Embryonic facial prominence (tissue), 1 donor: ENCODE results near the gene PHLDB2.
A peak's percentile ranks its signal among the peaks of the same experiment; 100 is the strongest.
"Not testable (repeated sequence)": the region's sequence is repeated elsewhere in the genome, so short reads cannot be mapped to it uniquely, and the experiment has no call there.

ENCODE experiments used
- DNase-seq: peaks from one replicate; pipeline ENCODE4 v3.0.0-alpha.2; 2016; ENCODE audit errors: extremely low spot score

Gene PHLDB2

DNA sequence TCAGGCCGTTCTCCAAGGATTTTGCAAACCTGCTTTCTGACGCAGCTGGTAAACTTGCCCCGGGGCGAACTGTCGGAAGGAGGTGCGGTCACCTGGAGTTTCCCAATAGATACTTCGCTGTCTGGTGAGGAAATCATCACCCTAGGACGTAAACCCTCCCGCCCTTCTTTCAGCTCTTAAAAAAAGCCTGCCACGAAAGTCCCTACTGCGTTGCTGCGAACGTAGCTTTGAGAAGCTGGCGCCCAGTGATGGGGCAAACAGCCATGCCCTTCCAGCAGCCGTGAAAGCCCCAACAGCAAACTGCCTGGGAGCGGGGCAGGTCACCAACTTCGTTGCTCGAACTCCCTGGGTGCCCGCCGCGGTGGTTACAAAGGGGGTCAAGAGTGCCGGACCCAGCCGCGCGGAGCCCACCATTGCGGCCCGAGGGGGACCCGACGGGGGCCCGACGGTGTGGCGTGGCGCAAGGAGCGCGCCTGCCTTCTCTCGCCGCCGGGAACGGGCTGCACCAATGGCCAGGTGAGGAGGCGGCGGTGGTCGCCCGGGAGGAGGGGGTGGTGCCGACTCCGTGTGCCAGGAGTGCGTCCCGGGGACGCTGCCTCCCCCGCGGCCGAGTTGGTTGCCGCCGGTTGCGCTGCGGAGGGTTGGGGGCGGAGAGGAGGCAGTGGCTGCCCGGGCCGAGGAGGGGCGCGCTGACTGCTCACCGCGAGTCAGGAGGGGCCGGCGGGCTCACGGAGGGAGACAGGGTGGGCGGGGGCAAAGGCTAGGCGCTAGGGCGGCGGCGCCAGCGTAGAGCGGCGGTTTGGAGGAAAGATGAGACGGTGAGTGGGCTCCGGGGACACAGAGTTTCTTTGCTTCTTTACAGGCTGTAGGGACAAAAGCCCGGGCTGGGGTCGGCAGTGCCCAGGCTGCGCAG lies at the start of gene PHLDB2:
TSS of gene PHLDB2 (plus strand) at position 205 of the 913 bp plus-strand sequence. CDS start 24,813 bp downstream, outside the sequence.
- peak; percentile 76 for DNase-seq

GRCh38 chr3:111810909-111811308 lies 48.2 kb upstream of the PHLDB2 start:
- DNase-seq = no peak

DNA sequence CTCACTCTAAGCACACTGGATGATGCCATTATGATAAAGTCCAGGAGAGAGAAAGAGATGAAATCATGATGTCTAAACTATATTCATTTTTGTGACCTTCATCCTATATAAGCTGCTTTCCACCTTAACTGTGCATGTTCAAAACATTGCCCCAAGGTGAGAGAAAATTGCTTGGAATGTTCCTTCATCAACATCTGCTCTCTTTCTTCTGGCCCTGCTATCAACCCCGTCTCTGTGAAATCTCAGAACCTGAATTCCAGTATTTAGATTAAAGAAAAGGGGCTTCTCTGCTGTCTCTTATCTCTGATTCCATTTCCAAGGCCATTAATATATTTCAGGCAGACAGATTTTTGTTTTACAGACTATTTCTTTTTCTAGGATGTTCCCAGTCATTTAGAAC lies 47.3 kb upstream of the PHLDB2 start:
- no peak for DNase-seq

- no peak for DNase-seq
Measured at GRCh38 chr3:111812701-111813100, 46.4 kb upstream of the PHLDB2 start.

DNA sequence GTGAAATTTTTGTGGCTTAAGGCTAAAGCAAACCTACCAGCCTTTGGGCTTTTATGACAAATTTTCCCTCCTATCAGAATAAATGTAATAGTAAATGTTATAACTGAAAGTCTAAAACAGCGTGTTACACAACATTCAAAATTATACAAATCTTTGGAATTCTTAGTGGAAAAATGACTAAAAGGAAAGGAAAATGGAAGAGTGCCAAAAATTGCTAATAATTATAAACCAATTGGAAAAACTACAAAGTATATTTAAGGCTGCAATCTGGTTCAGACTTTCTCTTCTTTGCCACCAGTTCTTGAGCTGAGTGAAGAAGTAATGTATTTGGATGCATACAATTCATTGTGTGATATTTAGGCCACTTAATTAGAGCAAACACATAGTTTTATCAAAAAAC lies 45.6 kb upstream of the PHLDB2 start:
- no peak for DNase-seq

- DNase-seq = no peak
Measured at GRCh38 chr3:111813979-111814378, 45.1 kb upstream of the PHLDB2 start.

GRCh38 chr3:111816771-111817170 lies 42.3 kb upstream of the PHLDB2 start:
- DNase-seq = not testable (repeated sequence)

- no peak for DNase-seq
Measured at GRCh38 chr3:111819927-111820326, 39.1 kb upstream of the PHLDB2 start.

DNA sequence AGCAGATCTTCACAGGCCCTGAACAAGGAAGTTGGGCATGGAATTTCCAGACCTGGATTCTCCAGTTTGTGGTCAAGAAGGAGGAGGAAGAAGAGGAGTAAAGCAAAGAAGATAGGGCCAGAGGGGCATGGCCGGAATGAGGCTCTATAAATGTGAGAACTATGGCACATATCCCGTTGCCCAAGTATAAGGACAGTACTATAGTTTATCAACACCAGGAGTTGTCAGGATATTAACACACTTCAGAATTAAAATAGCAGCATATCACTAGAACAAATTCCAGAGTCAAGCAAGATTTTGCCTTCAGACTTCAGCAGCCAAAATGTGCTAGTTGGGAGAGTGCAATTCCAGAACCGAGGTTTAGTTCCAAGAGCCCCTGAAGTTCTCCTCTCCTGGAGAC lies 38.4 kb upstream of the PHLDB2 start:
- DNase-seq = no peak

DNA sequence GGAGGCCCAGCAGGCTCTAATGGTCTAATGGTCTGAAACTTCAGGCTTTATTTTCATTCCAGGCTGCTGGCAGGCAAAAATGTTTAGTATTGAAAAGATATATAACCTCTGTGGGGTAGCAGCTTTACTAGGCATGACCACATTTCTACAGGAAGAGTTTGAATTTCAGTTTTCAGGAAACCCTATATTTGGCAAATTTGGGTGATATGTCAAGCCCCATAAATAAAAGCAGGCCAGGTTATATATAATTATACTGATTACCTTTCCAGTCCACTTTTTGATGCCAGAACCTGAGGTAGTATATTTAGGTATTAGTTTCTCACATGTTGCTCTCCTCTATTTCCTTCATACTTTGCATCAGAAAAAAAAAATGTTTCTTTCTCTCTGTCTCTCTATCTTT lies 37.2 kb upstream of the PHLDB2 start:
- no peak for DNase-seq

GRCh38 chr3:111822804-111823203 lies 36.3 kb upstream of the PHLDB2 start:
- DNase-seq = no peak

DNA sequence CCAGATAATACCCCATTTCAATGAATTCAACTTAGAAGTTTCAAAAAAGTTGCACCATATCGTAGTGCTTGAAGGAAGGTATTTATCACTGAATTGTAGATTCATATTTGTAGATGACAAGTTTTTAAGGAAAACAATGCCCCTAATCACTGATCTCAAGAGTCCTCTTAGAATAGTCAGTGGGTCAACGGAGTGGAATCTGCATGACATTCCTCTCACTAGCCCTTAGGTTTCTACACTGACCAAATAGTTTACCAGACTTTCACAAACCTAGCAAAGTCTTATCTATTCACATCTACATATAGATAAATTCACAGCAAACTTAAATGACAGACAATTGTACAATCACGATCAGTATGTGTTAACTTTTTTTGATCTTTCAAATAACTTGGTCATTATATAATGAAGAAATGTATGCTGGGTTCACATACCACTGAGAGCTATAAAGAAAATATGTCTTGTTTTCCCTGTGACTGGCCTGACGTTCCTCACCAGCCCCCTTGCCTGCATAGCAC lies 35.7 kb upstream of the PHLDB2 start:
- DNase-seq = no peak

- no peak for DNase-seq
Measured at GRCh38 chr3:111824351-111824750, 34.7 kb upstream of the PHLDB2 start.

GRCh38 chr3:111827871-111828270 lies 31.2 kb upstream of the PHLDB2 start:
- DNase-seq = no peak

DNA sequence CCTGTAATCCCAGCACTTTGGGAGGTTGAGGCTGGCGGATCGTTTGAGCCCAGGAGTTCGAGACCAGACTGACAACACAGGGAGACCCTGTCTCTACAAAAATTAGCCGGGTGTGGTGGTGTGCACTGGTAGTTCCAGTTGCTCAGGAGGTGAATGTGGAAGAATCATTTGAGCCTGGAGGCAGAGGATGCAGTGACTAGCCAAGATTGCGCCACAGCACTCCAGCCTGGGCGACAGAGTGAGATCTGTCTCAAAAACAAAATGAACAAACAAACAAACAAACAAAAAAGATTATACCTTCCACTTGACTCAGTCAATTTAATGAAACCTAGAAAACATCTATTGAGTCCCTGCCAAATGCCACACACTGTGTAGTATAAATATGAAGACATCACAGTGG lies 30.5 kb upstream of the PHLDB2 start:
- no peak for DNase-seq

GRCh38 chr3:111829023-111829422 lies 30.0 kb upstream of the PHLDB2 start:
- DNase-seq = no peak

- DNase-seq = no peak
Measured at GRCh38 chr3:111831840-111832239, 27.2 kb upstream of the PHLDB2 start.

GRCh38 chr3:111837112-111837511 lies 22.0 kb upstream of the PHLDB2 start:
- no peak for DNase-seq

- DNase-seq = no peak
Measured at GRCh38 chr3:111838133-111838532, 20.9 kb upstream of the PHLDB2 start.

GRCh38 chr3:111846039-111846438 lies 13.0 kb upstream of the PHLDB2 start:
- no peak for DNase-seq

GRCh38 chr3:111846717-111847116 lies 12.3 kb upstream of the PHLDB2 start:
- no peak for DNase-seq

DNA sequence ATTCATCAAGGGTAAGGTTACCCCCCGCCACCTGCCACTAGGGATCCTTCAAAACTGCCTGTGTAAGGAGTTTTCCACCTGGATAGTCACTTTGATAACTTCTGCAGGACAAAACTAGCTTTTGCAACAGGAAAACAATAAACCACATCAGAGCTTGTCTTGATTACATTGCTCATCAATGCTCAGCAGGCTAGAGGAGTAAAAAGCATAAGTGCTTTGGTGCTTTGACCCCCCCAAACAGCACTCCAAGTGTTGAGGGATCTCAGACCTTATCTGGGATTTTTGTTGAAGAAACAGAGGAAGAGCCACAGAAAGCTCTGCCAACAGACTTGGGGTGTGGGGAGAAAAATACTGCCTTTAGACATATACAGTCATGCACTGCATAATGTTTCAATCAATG lies 10.8 kb upstream of the PHLDB2 start:
- no peak for DNase-seq

DNA sequence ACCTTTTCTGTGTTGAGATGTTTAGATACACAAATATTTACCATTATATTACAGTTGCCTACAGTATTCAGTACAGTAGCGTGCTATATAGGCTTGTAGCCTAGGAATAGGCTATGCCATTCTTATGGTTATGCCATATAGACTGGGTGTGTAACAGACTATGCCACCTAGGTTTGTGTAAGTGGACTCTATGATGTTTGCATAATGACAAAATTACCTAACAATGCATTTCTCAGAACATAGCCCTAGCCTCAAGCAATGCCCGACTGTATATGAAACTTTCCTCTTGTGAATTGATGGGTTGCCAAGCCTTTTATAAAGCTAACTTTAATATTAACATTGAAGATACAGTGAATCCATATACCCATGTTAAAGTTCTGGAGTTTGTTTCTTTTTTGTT lies 10.3 kb upstream of the PHLDB2 start:
- no peak for DNase-seq
